SK-N-SH (cell line): ENCODE data around the gene KRTAP4-5. TPM values are rescaled to one million over a fixed set of nuclear protein-coding genes. Genes with fewer than 3 reads are reported as not detected.
"Not testable (repeated sequence)": the region's sequence is repeated elsewhere in the genome, so short reads cannot be mapped to it uniquely, and the experiment has no call there.

Experiments used
- CTCF ChIA-PET: fragments of 300-600, 350-600 bp; formaldehyde crosslinking; extraction: SDS; loops from one replicate; lab custom pipeline; 2021; lab: Yijun Ruan, JAX
- POLR2A ChIA-PET: fragments of 350-600 bp; sonication (Branson Sonifier 250); formaldehyde crosslinking; extraction: SDS; loops from one replicate; lab custom pipeline; 2020; ENCODE audit warnings: antibody characterized with exemption, inconsistent platforms; lab: Yijun Ruan, JAX
- DNase-seq: peaks from one replicate; pipeline ENCODE4 v3.0.0; 2012
- H2AFZ ChIP-seq: fragments of 200-600 bp; sonication (generic); 2 replicates; pipeline ENCODE4 v1.8.1; 2016; ENCODE audit warnings: antibody characterized with exemption, mild to moderate bottlenecking, low read depth
- H3F3A ChIP-seq: fragments of 200-600 bp; sonication (generic); replicated peaks from 2 replicates; pipeline ENCODE3; 2016; ENCODE audit warnings: antibody characterized with exemption, mild to moderate bottlenecking; ENCODE audit not compliant: insufficient read depth
- H3K27ac ChIP-seq, 2 experiments: fragments of 200-500 bp in 1 of 2; fragments of 200-600 bp in 1 of 2; sonication (Bioruptor generic) in 1 of 2; sonication (generic), shearing (Covaris generic) in 1 of 2; 2 replicates each; pipeline versions ENCODE4 v1.5.1 to v1.6.1; 2014 to 2016; ENCODE audit warnings: low read depth in 2 of 2, inconsistent platforms in 1 of 2, low read length in 1 of 2, mild to moderate bottlenecking in 1 of 2, mixed read lengths in 1 of 2
- H3K27me3 ChIP-seq: fragments of 200-600 bp; sonication (generic), shearing (Covaris generic); 2 replicates; pipeline ENCODE4 v1.6.1; 2016; ENCODE audit warnings: mixed run types; ENCODE audit not compliant: insufficient read depth
- H3K36me3 ChIP-seq, 2 experiments: fragments of 200-500 bp in 1 of 2; fragments of 200-600 bp in 1 of 2; sonication (Bioruptor generic) in 1 of 2; sonication (generic) in 1 of 2; replicated peaks in 1 of 2; 2 replicates each; pipeline versions ENCODE3 to v1.5.1; 2014 to 2016; ENCODE audit warnings: low read length in 1 of 2, mild to moderate bottlenecking in 1 of 2; ENCODE audit not compliant: insufficient read depth in 2 of 2, control insufficient read depth in 1 of 2
- H3K4me1 ChIP-seq, 2 experiments: fragments of 200-500 bp in 1 of 2; fragments of 200-600 bp in 1 of 2; sonication (Bioruptor generic) in 1 of 2; sonication (generic), shearing (Covaris generic) in 1 of 2; 2 replicates each; pipeline versions ENCODE4 v1.5.1 to v1.6.1; 2014 to 2016; ENCODE audit warnings: low read depth in 1 of 2, low read length in 1 of 2, mixed run types in 1 of 2; ENCODE audit not compliant: insufficient read depth in 2 of 2, control insufficient read depth in 1 of 2
- H3K4me2 ChIP-seq: fragments of 200-600 bp; sonication (generic), shearing (Covaris generic); 2 replicates; pipeline ENCODE4 v1.6.1; 2017; ENCODE audit warnings: mixed run types
- H3K4me3 ChIP-seq, 2 experiments: fragments of 200-500 bp in 1 of 2; fragments of 200-600 bp in 1 of 2; sonication (Bioruptor generic) in 1 of 2; sonication (generic), shearing (Covaris generic) in 1 of 2; 2 replicates each; pipeline versions ENCODE4 v1.5.1 to v1.8.1; 2014 to 2016; ENCODE audit warnings: low read depth in 2 of 2, inconsistent platforms in 1 of 2, low read length in 1 of 2, mild to moderate bottlenecking in 1 of 2, mixed read lengths in 1 of 2, moderate library complexity in 1 of 2
- H3K79me2 ChIP-seq: fragments of 200-600 bp; sonication (generic); 2 replicates; pipeline ENCODE4 v1.8.1; 2017; ENCODE audit warnings: mild to moderate bottlenecking; ENCODE audit not compliant: insufficient read depth
- H3K9ac ChIP-seq: fragments of 200-600 bp; sonication (generic); 2 replicates; pipeline ENCODE4 v1.6.1; 2017; ENCODE audit warnings: mixed run types
- H3K9me2 ChIP-seq: fragments of 200-600 bp; sonication (generic); 2 replicates; pipeline ENCODE4 v1.6.1; 2017; ENCODE audit warnings: mixed run types
- H3K9me3 ChIP-seq: fragments of 200-600 bp; sonication (generic); 2 replicates; pipeline ENCODE4 v1.6.1; 2017; ENCODE audit warnings: mixed run types, mild to moderate bottlenecking, moderate library complexity
- H4K20me1 ChIP-seq: fragments of 200-600 bp; sonication (generic); 2 replicates; pipeline ENCODE4 v1.6.1; 2017; ENCODE audit warnings: mild to moderate bottlenecking, mixed run types; ENCODE audit not compliant: insufficient read depth
- ELF1 ChIP-seq: IDR thresholded peaks from 2 replicates; pipeline ENCODE4 v1.4.0; 2012
- EP300 ChIP-seq, 2 experiments: IDR thresholded peaks; 2 replicates each; pipeline versions ENCODE4 v1.4.0 to v1.6.1; 2012; ENCODE audit warnings: borderline replicate concordance in 1 of 2, low read depth in 1 of 2, low read length in 1 of 2
- GATA2 ChIP-seq: sonication (generic); formaldehyde crosslinking; IDR thresholded peaks from 2 replicates; pipeline ENCODE4 v1.5.0; 2020; ENCODE audit warnings: mild to moderate bottlenecking, missing genetic modification reagents
- MEF2A ChIP-seq: IDR thresholded peaks from 2 replicates; pipeline ENCODE4 v1.4.0; 2012; ENCODE audit warnings: low read depth, borderline replicate concordance
- MXI1 ChIP-seq: IDR thresholded peaks from 2 replicates; pipeline ENCODE4 v1.6.1; 2012; ENCODE audit warnings: mild to moderate bottlenecking, low read depth, low read length, improper control_type of control experiment
- NRF1 ChIP-seq: IDR thresholded peaks from 2 replicates; pipeline ENCODE4 v1.6.1; 2012; ENCODE audit warnings: low read depth, mild to moderate bottlenecking, low read length
- RCOR1 ChIP-seq: fragments of 150-350 bp; IDR thresholded peaks from 2 replicates; pipeline ENCODE4 v1.6.1; 2017; ENCODE audit warnings: antibody characterized with exemption, low read length
- RFX5 ChIP-seq: IDR thresholded peaks from 2 replicates; pipeline ENCODE4 v1.6.1; 2012; ENCODE audit warnings: mild to moderate bottlenecking, improper control_type of control experiment, low read length
- SIN3A ChIP-seq: IDR thresholded peaks from 2 replicates; pipeline ENCODE4 v1.6.1; 2012; ENCODE audit warnings: low read depth, mild to moderate bottlenecking, low read length, moderate library complexity, borderline replicate concordance
- SMC3 ChIP-seq: IDR thresholded peaks from 2 replicates; pipeline ENCODE4 v1.6.1; 2012; ENCODE audit warnings: low read depth, low read length, improper control_type of control experiment
- TEAD4 ChIP-seq: IDR thresholded peaks from 2 replicates; pipeline ENCODE4 v1.4.0; 2012; ENCODE audit warnings: mild to moderate bottlenecking, borderline replicate concordance; ENCODE audit not compliant: insufficient read depth
- WGBS: methylation state at CpG from one replicate; pipeline ENCODE4 v1.1.6; 2017; ENCODE audit warnings: low lambda C conversion rate; 5-methylcytosine and 5-hydroxymethylcytosine counted together
- polyA plus RNA-seq, 3 experiments: library from polyadenylated mRNA; depleted of rRNA; stranded (reverse); fragments of >200 nt; gene quantifications; 2 replicates each; pipeline ENCODE4 v1.2.3, GENCODE V29; 2012
- TF ChIP-seq, protein P1 (sequence below): fragments of 150-350 bp; IDR thresholded peaks from 2 replicates; pipeline ENCODE4 v1.6.1; 2017; ENCODE audit warnings: antibody characterized with exemption, low read length, low read depth, borderline replicate concordance
- TF ChIP-seq, protein P2 (sequence below): IDR thresholded peaks from 2 replicates; pipeline ENCODE4; 2012
- TF ChIP-seq, protein P3 (sequence below): fragments of 200-600 bp; sonication (generic); IDR thresholded peaks from 2 replicates; pipeline ENCODE4 v1.6.1; 2017; ENCODE audit warnings: antibody characterized with exemption, mild to moderate bottlenecking, moderate library complexity

Gene KRTAP4-5
- polyA plus RNA-seq, 1 of the 3 experiments (the other 2 are of a cell fraction), result not detected

DNA sequence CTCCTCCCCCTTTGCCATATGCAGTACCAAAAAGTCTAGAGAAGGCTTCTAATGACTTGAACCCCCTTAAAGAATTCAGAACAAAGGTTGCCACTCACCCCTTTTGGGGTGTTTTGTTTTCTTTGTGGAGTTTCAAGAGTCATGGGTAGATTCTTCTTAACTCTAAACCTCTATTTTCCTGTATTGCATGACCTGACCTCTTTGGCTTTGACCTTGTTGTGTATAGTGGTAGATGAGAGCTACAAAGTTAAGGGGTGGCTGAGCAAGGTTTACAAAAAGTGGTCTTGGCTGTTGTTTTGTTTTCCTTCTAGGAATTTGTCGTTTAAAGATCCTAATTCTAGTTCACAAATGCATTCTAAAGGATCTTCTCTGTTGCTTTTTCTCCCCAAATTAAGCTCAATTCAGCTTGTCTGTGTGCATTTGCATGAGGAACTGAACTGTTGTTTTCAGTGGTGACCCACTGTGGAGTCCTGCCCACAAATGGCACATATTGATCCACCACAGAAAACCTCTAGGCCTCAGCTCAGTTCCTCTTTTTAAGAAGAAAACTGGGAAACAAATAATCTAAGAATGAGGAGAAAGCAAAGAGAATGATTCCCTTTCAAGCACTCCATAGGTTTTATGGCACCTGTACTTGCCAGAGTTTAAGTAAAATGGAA is 40.8 kb downstream of the KRTAP4-5 start:
- H3K4me1 ChIP-seq, H3K4me3 ChIP-seq, H3K36me3 ChIP-seq, DNase-seq, H3K9me2 ChIP-seq, H3K27ac ChIP-seq, POLR2A ChIA-PET, CTCF ChIA-PET, H3K79me2 ChIP-seq, H3K27me3 ChIP-seq, H3K9me3 ChIP-seq, H3K4me2 ChIP-seq, H3K9ac ChIP-seq, H3F3A ChIP-seq, H4K20me1 ChIP-seq, H2AFZ ChIP-seq: not testable (repeated sequence)
- WGBS, result 3% methylated on average over 1 of the region's 1 CpG

DNA sequence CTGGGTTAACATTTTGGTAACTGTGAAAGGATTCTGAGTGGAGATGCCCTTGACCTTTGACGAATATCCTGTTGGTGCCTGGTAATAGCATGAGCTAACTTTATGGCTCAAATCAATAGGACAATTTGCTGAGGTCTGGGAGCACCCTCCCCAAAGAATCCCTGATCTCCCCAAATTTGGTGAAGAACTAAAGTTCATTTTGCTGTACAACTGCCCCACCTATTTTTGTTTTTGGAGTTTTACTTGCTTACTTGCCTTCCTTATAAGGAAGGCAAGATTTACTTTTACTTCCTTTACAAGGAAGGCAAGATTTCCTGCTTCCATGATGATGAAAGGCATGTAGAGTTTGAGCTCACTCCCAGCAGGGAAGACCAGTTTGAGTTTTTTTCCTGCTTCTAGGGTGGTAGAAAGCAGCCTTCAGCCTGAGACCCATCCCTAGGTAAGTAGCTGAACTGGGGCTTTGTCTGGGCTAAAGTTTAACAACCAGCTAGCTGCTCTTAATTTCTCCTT is 41.6 kb downstream of the KRTAP4-5 start:
- H3K36me3 ChIP-seq, result no peaks in the 10 kb centered on the region
- H3K4me2 ChIP-seq, result no peak overlapping the region
- H2AFZ ChIP-seq, result no peak overlapping the region
- ChIA-PET POLR2A (no interaction called here), CTCF (no interaction called here)
- TF ChIP-seq RCOR1, result no peak
- no peak for TF ChIP-seq RFX5
- TF ChIP-seq ELF1, result no peak
- TF ChIP-seq, protein P1, sequence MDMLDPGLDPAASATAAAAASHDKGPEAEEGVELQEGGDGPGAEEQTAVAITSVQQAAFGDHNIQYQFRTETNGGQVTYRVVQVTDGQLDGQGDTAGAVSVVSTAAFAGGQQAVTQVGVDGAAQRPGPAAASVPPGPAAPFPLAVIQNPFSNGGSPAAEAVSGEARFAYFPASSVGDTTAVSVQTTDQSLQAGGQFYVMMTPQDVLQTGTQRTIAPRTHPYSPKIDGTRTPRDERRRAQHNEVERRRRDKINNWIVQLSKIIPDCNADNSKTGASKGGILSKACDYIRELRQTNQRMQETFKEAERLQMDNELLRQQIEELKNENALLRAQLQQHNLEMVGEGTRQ, result no peak
- TF ChIP-seq MXI1, result no peak
- TF ChIP-seq SIN3A, result no peak
- TF ChIP-seq SMC3, result no peak
- no peak for TF ChIP-seq MEF2A
- no peak for TF ChIP-seq GATA2 (CRISPR knock-in tag)
- TF ChIP-seq TEAD4, result no peak
- TF ChIP-seq, protein P2, sequence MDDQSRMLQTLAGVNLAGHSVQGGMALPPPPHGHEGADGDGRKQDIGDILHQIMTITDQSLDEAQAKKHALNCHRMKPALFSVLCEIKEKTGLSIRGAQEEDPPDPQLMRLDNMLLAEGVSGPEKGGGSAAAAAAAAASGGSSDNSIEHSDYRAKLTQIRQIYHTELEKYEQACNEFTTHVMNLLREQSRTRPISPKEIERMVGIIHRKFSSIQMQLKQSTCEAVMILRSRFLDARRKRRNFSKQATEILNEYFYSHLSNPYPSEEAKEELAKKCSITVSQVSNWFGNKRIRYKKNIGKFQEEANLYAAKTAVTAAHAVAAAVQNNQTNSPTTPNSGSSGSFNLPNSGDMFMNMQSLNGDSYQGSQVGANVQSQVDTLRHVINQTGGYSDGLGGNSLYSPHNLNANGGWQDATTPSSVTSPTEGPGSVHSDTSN, result no peak
- TF ChIP-seq, protein P3, sequence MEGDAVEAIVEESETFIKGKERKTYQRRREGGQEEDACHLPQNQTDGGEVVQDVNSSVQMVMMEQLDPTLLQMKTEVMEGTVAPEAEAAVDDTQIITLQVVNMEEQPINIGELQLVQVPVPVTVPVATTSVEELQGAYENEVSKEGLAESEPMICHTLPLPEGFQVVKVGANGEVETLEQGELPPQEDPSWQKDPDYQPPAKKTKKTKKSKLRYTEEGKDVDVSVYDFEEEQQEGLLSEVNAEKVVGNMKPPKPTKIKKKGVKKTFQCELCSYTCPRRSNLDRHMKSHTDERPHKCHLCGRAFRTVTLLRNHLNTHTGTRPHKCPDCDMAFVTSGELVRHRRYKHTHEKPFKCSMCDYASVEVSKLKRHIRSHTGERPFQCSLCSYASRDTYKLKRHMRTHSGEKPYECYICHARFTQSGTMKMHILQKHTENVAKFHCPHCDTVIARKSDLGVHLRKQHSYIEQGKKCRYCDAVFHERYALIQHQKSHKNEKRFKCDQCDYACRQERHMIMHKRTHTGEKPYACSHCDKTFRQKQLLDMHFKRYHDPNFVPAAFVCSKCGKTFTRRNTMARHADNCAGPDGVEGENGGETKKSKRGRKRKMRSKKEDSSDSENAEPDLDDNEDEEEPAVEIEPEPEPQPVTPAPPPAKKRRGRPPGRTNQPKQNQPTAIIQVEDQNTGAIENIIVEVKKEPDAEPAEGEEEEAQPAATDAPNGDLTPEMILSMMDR, result no peak
- no peak for TF ChIP-seq EP300 (IDR thresholded peaks at IDR 0.05; ENCODE audit: borderline replicate concordance in 1 of 2, low read depth in 1 of 2, low read length in 1 of 2)
- TF ChIP-seq NRF1, result no peak
- peaks cover 9% of the 10 kb centered on the region; the same call in 1 of the 2 replicates for H3K9me3 ChIP-seq
- H4K20me1 ChIP-seq, result no peaks in the 10 kb centered on the region
- H3F3A ChIP-seq, result peaks cover 3% of the 10 kb centered on the region
- H3K4me1 ChIP-seq, result no peaks in the 10 kb centered on the region; a peak in 1 of 4 replicates
- no peak overlapping the region for H3K4me3 ChIP-seq
- no peak for DNase-seq
- H3K9me2 ChIP-seq, result no peaks in the 10 kb centered on the region
- H3K79me2 ChIP-seq, result no peaks in the 10 kb centered on the region
- no peak overlapping the region for H3K27ac ChIP-seq
- H3K27me3 ChIP-seq, result no peaks in the 10 kb centered on the region
- H3K9ac ChIP-seq, result no peak overlapping the region
- 6% methylated on average over 1 of the region's 1 CpG for WGBS

DNA sequence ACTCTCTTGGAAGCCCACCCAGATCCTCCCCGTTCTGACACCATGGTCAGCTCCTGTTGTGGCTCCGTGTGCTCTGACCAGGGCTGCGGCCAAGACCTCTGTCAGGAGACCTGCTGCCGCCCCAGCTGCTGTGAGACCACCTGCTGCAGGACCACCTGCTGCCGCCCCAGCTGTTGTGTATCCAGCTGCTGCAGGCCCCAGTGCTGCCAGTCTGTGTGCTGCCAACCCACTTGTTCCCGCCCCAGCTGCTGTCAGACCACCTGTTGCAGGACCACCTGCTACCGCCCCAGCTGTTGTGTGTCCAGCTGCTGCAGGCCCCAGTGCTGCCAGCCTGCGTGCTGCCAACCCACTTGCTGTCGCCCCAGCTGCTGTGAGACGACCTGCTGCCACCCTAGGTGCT is 44.3 kb downstream of the KRTAP4-5 start, which contains the start of gene KRTAP4-9:
KRTAP4-9 (plus strand) TSS at position 43 of the 400 bp plus-strand sequence; CDS start at position 43, 0 bp downstream.
- H3K27me3 ChIP-seq, H3K36me3 ChIP-seq, H3K79me2 ChIP-seq, CTCF ChIA-PET, POLR2A ChIA-PET, H3F3A ChIP-seq, H2AFZ ChIP-seq, H3K9me2 ChIP-seq, H3K9ac ChIP-seq, H4K20me1 ChIP-seq, DNase-seq, H3K27ac ChIP-seq, H3K4me1 ChIP-seq, H3K4me3 ChIP-seq, H3K9me3 ChIP-seq: not testable (repeated sequence)
- peak within 1 kb of the TSS; percentile 40; the same call in 1 of the 2 replicates for H3K4me2 ChIP-seq
- WGBS, result 19% methylated on average over 3 of the region's 10 CpGs
